Heart right ventricle (tissue), 16 donors: Measurements from ENCODE around the gene SRGAP1. TPM values are rescaled to one million over a fixed set of nuclear protein-coding genes. Genes with fewer than 3 reads are reported as not detected.

Source experiments
- ATAC-seq, 8 donors: fragments of 200-7000 bp; cut with Tn5 transposase; one replicate each; pipeline ENCODE4 v1.9.1; 2020; ENCODE audit warnings: mild to moderate bottlenecking in 8 of 8, moderate library complexity in 8 of 8, moderate number of reproducible peaks in 1 of 8
- DNase-seq, 2 donors: peaks; one replicate each; pipeline ENCODE4 v3.0.0-alpha.2; 2020
- H3K27ac ChIP-seq, 10 donors: fragments of 200-600 bp; sonication (generic) in 2 of 10; one replicate each; pipeline versions ENCODE4 v1.5.0 to v1.8.0; 2020 to 2022; ENCODE audit warnings: mild to moderate bottlenecking in 3 of 10
- H3K27me3 ChIP-seq, 7 donors: fragments of 200-600 bp; one replicate each; pipeline ENCODE4 v1.8.0; 2021 to 2022; ENCODE audit warnings: mild to moderate bottlenecking in 2 of 7
- H3K36me3 ChIP-seq, 9 donors: fragments of 200-600 bp; sonication (generic) in 1 of 9; one replicate each; pipeline versions ENCODE4 v1.5.0 to v1.8.0; 2020 to 2022; ENCODE audit warnings: mild to moderate bottlenecking in 2 of 9
- H3K4me1 ChIP-seq, 9 donors: fragments of 200-600 bp; sonication (generic) in 1 of 9; one replicate each; pipeline versions ENCODE4 v1.5.0 to v1.8.0; 2020 to 2022; ENCODE audit warnings: mild to moderate bottlenecking in 4 of 9
- H3K4me3 ChIP-seq, 10 donors: fragments of 200-600 bp; sonication (generic) in 2 of 10; one replicate each; pipeline versions ENCODE4 v1.5.0 to v1.8.0; 2020 to 2022; ENCODE audit warnings: mild to moderate bottlenecking in 7 of 10, moderate library complexity in 2 of 10
- H3K9me3 ChIP-seq, 11 donors: fragments of 200-600 bp in 10 of 11; sonication (generic) in 2 of 11; one replicate each; pipeline versions ENCODE4 v1.5.0 to v1.8.0; 2013 to 2022; ENCODE audit warnings: mild to moderate bottlenecking in 2 of 11, control low read depth in 1 of 11, moderate library complexity in 1 of 11
- CTCF ChIP-seq, 9 donors: fragments of 200-600 bp; sonication (generic) in 2 of 9; IDR thresholded peaks; one replicate each; pipeline versions ENCODE4 v1.5.0 to v1.8.0; 2021 to 2022; ENCODE audit warnings: antibody characterized with exemption in 9 of 9, mild to moderate bottlenecking in 5 of 9, moderate library complexity in 1 of 9
- WGBS, 2 donors: extraction: QIAGEN DNeasy Blood & Tissue Kit; methylation state at CpG; one replicate each; pipeline ENCODE4 v1.1.7; 2013; ENCODE audit warnings: inconsistent platforms in 1 of 2; 5-methylcytosine and 5-hydroxymethylcytosine counted together
- intact Hi-C, 10 donors: fragments of 100-400 bp; cut with DNase I; formaldehyde crosslinking; loops; one replicate each; pipeline versions ENCODE4 v1.11.1 to v1.14.2; 2022
- polyA plus RNA-seq, 2 donors: library from polyadenylated mRNA; stranded (reverse); fragments of 200-250 nt; gene quantifications; one replicate each; pipeline ENCODE4 v1.2.3, GENCODE V29; 2013
- total RNA-seq, 10 donors: library from RNA; stranded (reverse); fragmentation: NEBNext Ultra II Directional in 3 of 10; extraction: Animal tissue kit (Norgen Biotek cat#: 25700) in 3 of 10; gene quantifications; one replicate each; pipeline versions ENCODE4 v1.2.1 to v1.2.4, GENCODE V29; 2021 to 2023
- donor health status: Arrhythmogenic right ventricular cardiomyopathy.
- donor health status: ischemic (EF 13 %, LVEDD 7.1; RV severe dilation, severe dysfunction).
- donor health status: healthy with polysubstance abuse.
- donor health status: DM: no; HTN: yes; CAD: no.
- donor health status: DM: no; HTN: no; CAD: no.
- donor health status: ischemic (EF 25% LVEDD 6.9; RV normal size, moderate dysfunction).
- donor health status: ischemic (EF 25% LVEDD 5.7; RV mildly dilated, moderate dysfunction).
- donor health status: healthy.
- donor health status: DM: yes; HTN: yes; CAD: no.
- donor health status: Ischemic cardiomyopathy.
- donor health status: ischemic (EF 35%, LVEDD 5.7; RV mildly dilated, moderate dysfunction).
- donor health status: nonischemic (EF 11% LVEDD 7.7; RV severe dilation, severe dysfunction).
- donor health status: DM: yes; HTN: yes; CAD: no.
- donor health status: PGD.
- donor health status: ischemic (EF 29% LVEDD 5.4; RV normal size, mild dysfunction).
- donor health status: nonischemic (EF 23%, LVEDD 6.1; RV moderate dilation, normal function).

SRGAP1 gene
- total and polyA plus RNA-seq, 12 donors, result 1.3 to 6.4 (median 3.6) TPM

DNA sequence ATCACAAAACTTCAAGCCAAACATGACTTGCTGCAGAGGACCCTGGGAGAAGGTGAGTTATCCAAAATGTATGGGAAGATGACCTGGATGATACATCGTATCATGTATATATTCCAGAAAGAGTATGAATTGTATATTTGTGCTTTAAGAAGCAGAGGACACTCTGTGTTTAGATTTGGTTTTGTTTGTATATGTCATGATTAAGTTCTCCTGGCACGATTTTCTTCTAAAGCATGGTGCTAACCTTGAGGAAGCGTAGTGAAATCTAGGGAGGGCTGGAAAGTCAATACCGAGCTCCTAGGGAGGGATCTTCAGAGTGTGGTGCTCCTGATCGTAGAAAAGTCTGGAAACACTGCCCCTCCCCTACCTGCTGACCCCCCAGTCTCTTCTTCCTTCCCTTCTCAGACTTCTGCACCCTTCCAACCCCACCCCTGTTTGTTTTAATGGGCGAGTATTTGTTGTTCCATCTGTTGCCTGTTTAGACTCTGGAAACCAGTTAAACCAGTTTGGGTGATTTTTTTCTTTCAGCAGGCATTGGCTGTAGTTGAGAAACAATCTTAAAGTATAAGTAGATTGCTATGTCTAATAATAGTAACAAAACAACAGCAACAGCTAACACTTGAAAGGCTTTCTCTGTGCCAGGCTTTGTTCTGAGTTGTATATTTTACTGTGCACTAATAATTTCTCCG is 236.0 kb downstream of the SRGAP1 start:
- ATAC-seq (peak in 1 of 8 donors; percentile 41), DNase-seq (no peak)
- Histone ChIP-seq H3K4me3 (no peak overlapping the region), H3K27me3 (no peaks in the 10 kb centered on the region), H3K4me1 (peaks cover 2 to 36% (median 29%) of the 10 kb centered on the region in 9 donors), H3K9me3 (no peaks in the 10 kb centered on the region), H3K27ac (peak overlapping the region in 6 of 10 donors; percentile 20 to 66 (median 47)), H3K36me3 (peaks cover 0 to 18% (median 0%) of the 10 kb centered on the region in 9 donors)
- no peak for TF ChIP-seq CTCF (IDR thresholded peaks at IDR 0.05)
- WGBS, 2 donors, result 64 to 66% methylated on average over 7 of the region's 7 CpGs
- intact Hi-C loops, result loop anchor here in 2 of 10 donors (5.0 to 10.0 kb wide), 2 partner anchors 102 to 236 kb away; partner anchors contain the start of gene SRGAP1 (in 1 of the 2)

- ATAC-seq, result no peak
Observed at GRCh38 chr12:64081008-64081404, 236.5 kb downstream of the SRGAP1 start.

DNA sequence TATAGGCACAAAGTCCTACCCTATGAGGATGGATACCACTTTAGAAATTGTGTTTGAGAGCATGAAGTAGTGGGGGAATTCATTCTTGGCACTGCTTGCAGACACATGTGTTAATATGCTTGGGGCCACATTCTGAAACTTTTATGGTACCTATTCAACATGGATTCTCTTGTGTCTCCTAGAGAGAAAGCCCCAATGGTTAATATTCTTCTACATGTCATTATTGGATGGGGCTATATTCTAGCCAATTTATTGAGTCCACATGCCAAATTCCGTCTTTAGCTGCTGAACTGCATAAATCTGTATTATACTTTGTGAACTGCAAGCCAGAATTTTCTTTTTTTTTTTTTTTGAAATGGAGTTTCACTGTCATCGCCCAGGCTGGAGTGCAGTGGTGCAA is 237.6 kb downstream of the SRGAP1 start:
- no peak overlapping the region for H3K4me3 ChIP-seq
- H3K4me1 ChIP-seq, result peaks cover 2 to 36% (median 29%) of the 10 kb centered on the region in 9 donors
- intact Hi-C loops, result loop anchor here in 2 of 10 donors (5.0 to 10.0 kb wide), 2 partner anchors 100 to 237 kb away; partner anchors contain the start of gene SRGAP1 (in 1 of the 2)
- DNase-seq, result no peak
- no peaks in the 10 kb centered on the region for H3K9me3 ChIP-seq
- no peak for ATAC-seq
- H3K36me3 ChIP-seq, result peaks cover 0 to 18% (median 0%) of the 10 kb centered on the region in 9 donors
- H3K27ac ChIP-seq, result peak overlapping the region in 9 of 10 donors; percentile 50 to 88 (median 73)
- no peak for TF ChIP-seq CTCF (IDR thresholded peaks at IDR 0.05)
- no peaks in the 10 kb centered on the region for H3K27me3 ChIP-seq
- WGBS, 2 donors, result 78 to 82% methylated on average over 2 of the region's 2 CpGs

More at GRCh38 chr12:64081008-64081404, 236.5 kb downstream of the SRGAP1 start:
- Histone ChIP-seq H3K36me3 (peaks cover 0 to 18% (median 0%) of the 10 kb centered on the region in 9 donors), H3K9me3 (no peaks in the 10 kb centered on the region), H3K27me3 (no peaks in the 10 kb centered on the region), H3K4me3 (no peak overlapping the region), H3K4me1 (peaks cover 2 to 36% (median 29%) of the 10 kb centered on the region in 9 donors), H3K27ac (peak overlapping the region in 6 of 10 donors; percentile 20 to 66 (median 47))
- 66 to 75% methylated on average over 1 of the region's 1 CpG for WGBS, 2 donors
- intact Hi-C loops, result loop anchor here in 2 of 10 donors (5.0 to 10.0 kb wide), 2 partner anchors 101 to 236 kb away; partner anchors contain the start of gene SRGAP1 (in 1 of the 2)
- no peak for DNase-seq
- no peak for TF ChIP-seq CTCF (IDR thresholded peaks at IDR 0.05)

GRCh38 chr12:64082866-64083268 is 238.4 kb downstream of the SRGAP1 start:
- peak; percentile 20 to 74 (median 50) for ATAC-seq
- 65 to 73% methylated on average over 1 of the region's 1 CpG for WGBS, 2 donors
- TF ChIP-seq CTCF (IDR thresholded peaks at IDR 0.05), result no peak
- Histone ChIP-seq H3K27ac (peak overlapping the region in 9 of 10 donors; percentile 50 to 88 (median 73)), H3K9me3 (no peaks in the 10 kb centered on the region), H3K36me3 (peaks cover 0 to 18% (median 0%) of the 10 kb centered on the region in 9 donors), H3K4me1 (peaks cover 2 to 42% (median 30%) of the 10 kb centered on the region in 9 donors), H3K27me3 (no peaks in the 10 kb centered on the region), H3K4me3 (no peak overlapping the region)
- intact Hi-C loops, result loop anchor here in 2 of 10 donors (5.0 to 10.0 kb wide), 2 partner anchors 99 to 238 kb away; partner anchors contain the start of gene SRGAP1 (in 1 of the 2)
- DNase-seq, result no peak
